ENCODE results near the gene ASIC2. TPM values are rescaled to one million over a fixed set of nuclear protein-coding genes. Genes with fewer than 3 reads are reported as not detected.

Gene ASIC2
- total RNA-seq, 1 experiment from 2014 or later: not detected

GRCh38 chr17:33085256-33085655 lies 207.8 kb downstream of the ASIC2 start:
- no peak for TF ChIP-seq CTCF (IDR thresholded peaks at IDR 0.05; ENCODE audit: insufficient read depth in 1 of 2, low read depth in 1 of 2, low read length in 1 of 2, severe bottlenecking in 1 of 2, unreplicated experiment in 1 of 2)
- no peak overlapping the region for H3K4me3 Mint-ChIP-seq (ENCODE audit: unreplicated experiment)
- Histone ChIP-seq H3K4me3 (ENCODE audit: low read depth, low read length) (no peak overlapping the region), H3K9me3 (no peaks in the 10 kb centered on the region), H3K4me1 (no peaks in the 10 kb centered on the region), H3K36me3 (ENCODE audit: control insufficient read depth, insufficient read depth, low read length) (no peaks in the 10 kb centered on the region), H3K27me3 (replicated peaks; ENCODE audit: control insufficient read depth, insufficient read depth, low read length) (no peaks in the 10 kb centered on the region)
- no peak for DNase-seq
- BruUV-seq (replicated peaks): no TSS peak
- intact Hi-C loops (cut with micrococcal nuclease; ENCODE audit: unreplicated experiment): no loop called here
- ChIA-PET POLR2A (no interaction called here), CTCF (no interaction called here)
- H3K27ac Mint-ChIP-seq (ENCODE audit: unreplicated experiment): no peak overlapping the region
- no peaks in the 10 kb centered on the region for H3K36me3 Mint-ChIP-seq (ENCODE audit: insufficient read depth, unreplicated experiment)
- H3K9me3 Mint-ChIP-seq (ENCODE audit: unreplicated experiment): no peaks in the 10 kb centered on the region
- H3K4me1 Mint-ChIP-seq (ENCODE audit: low read depth, unreplicated experiment): no peaks in the 10 kb centered on the region
- peaks cover 25% of the 10 kb centered on the region for H3K27me3 Mint-ChIP-seq (ENCODE audit: insufficient read depth, unreplicated experiment)

DNA sequence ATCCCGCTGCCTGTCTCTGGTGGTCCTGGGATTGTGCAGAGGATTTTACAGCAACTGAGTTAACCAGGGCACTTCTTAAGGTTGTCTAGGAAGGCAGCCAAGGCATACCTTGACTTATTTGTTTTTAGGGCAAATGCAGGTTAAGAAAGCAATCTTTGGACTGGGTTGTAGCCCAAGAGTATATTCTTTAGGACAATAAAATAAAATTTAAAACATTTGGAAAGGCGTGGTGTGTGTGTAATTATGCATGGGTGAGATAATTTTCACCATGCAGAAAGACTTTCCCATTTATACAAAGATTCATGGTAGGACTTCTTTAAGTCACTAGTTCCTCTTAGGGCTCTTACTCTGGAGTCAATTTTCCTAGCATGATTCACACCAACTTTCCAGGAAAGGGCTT lies 208.3 kb downstream of the ASIC2 start:
- peaks cover 21% of the 10 kb centered on the region for H3K27me3 Mint-ChIP-seq (ENCODE audit: insufficient read depth, unreplicated experiment)
- Histone ChIP-seq H3K4me3 (ENCODE audit: low read depth, low read length) (no peak overlapping the region), H3K27me3 (replicated peaks; ENCODE audit: control insufficient read depth, insufficient read depth, low read length) (no peaks in the 10 kb centered on the region), H3K9me3 (no peaks in the 10 kb centered on the region), H3K36me3 (ENCODE audit: control insufficient read depth, insufficient read depth, low read length) (no peaks in the 10 kb centered on the region), H3K4me1 (no peaks in the 10 kb centered on the region)
- no peak for DNase-seq
- no TSS peak for BruUV-seq (replicated peaks)
- H3K4me1 Mint-ChIP-seq (ENCODE audit: low read depth, unreplicated experiment): no peaks in the 10 kb centered on the region
- ChIA-PET CTCF (no interaction called here), POLR2A (no interaction called here)
- no peak for TF ChIP-seq CTCF (IDR thresholded peaks at IDR 0.05; ENCODE audit: insufficient read depth in 1 of 2, low read depth in 1 of 2, low read length in 1 of 2, severe bottlenecking in 1 of 2, unreplicated experiment in 1 of 2)
- no peak overlapping the region for H3K27ac Mint-ChIP-seq (ENCODE audit: unreplicated experiment)
- H3K36me3 Mint-ChIP-seq (ENCODE audit: insufficient read depth, unreplicated experiment): no peaks in the 10 kb centered on the region
- H3K4me3 Mint-ChIP-seq (ENCODE audit: unreplicated experiment): no peak overlapping the region
- intact Hi-C loops (cut with micrococcal nuclease; ENCODE audit: unreplicated experiment): no loop called here
- H3K9me3 Mint-ChIP-seq (ENCODE audit: unreplicated experiment): no peaks in the 10 kb centered on the region

DNA sequence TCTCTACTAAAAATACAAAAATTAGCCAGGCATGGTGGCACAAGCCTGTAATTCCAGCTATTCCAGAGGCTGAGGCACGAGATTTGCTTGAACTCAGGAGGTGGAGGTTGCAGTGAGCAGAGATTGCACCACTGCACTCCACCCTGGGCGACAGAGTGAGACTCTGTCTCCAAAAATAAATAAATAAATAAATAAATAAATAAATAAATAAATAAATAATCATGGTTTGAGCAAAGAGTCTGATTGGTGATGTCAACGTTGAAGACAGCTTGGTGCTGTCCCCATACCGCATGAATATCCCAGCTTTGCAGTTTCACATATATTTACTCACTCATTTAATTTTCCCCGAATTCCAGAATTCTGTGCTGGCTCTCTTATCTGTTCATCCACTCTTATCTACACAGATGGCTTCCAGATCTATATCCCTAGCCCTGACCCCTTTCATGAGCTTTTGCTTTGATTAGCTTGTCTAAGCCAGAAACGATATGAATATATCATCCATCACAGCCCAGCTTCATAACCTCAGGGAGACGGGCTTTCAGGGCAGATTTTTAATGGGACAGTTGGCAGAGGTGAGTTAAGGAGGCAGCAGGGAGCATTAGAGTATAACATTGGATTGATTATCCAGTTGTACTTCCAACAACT lies 210.4 kb downstream of the ASIC2 start:
- Mint-ChIP-seq H3K4me1 (ENCODE audit: low read depth, unreplicated experiment) (no peaks in the 10 kb centered on the region), H3K4me3 (ENCODE audit: unreplicated experiment) (no peak overlapping the region), H3K27ac (ENCODE audit: unreplicated experiment) (no peak overlapping the region), H3K27me3 (ENCODE audit: insufficient read depth, unreplicated experiment) (peaks cover 22% of the 10 kb centered on the region), H3K9me3 (ENCODE audit: unreplicated experiment) (no peaks in the 10 kb centered on the region), H3K36me3 (ENCODE audit: insufficient read depth, unreplicated experiment) (no peaks in the 10 kb centered on the region)
- no peaks in the 10 kb centered on the region for H3K36me3 ChIP-seq (ENCODE audit: control insufficient read depth, insufficient read depth, low read length)
- H3K4me1 ChIP-seq: no peaks in the 10 kb centered on the region
- TF ChIP-seq CTCF (IDR thresholded peaks at IDR 0.05; ENCODE audit: insufficient read depth in 1 of 2, low read depth in 1 of 2, low read length in 1 of 2, severe bottlenecking in 1 of 2, unreplicated experiment in 1 of 2): no peak
- BruUV-seq (replicated peaks): no TSS peak
- ChIA-PET CTCF (no interaction called here), POLR2A (no interaction called here)
- H3K27me3 ChIP-seq (replicated peaks; ENCODE audit: control insufficient read depth, insufficient read depth, low read length): no peaks in the 10 kb centered on the region
- no peak for DNase-seq
- no peak overlapping the region for H3K4me3 ChIP-seq (ENCODE audit: low read depth, low read length)
- intact Hi-C loops (cut with micrococcal nuclease; ENCODE audit: unreplicated experiment): no loop called here
- H3K9me3 ChIP-seq: no peaks in the 10 kb centered on the region

Data from Caco-2 (cell line).